Lung (tissue), 12 donors: ENCODE data around the gene AURKA. TPM values are rescaled to one million over a fixed set of nuclear protein-coding genes. Genes with fewer than 3 reads are reported as not detected.
"Not testable (repeated sequence)": the region's sequence is repeated elsewhere in the genome, so short reads cannot be mapped to it uniquely, and the experiment has no call there.

Experiments
- ATAC-seq: fragments of 200-7000 bp; cut with Tn5 transposase; one replicate; pipeline ENCODE4 v1.9.1; 2020; ENCODE audit warnings: moderate number of reproducible peaks; ENCODE audit not compliant: insufficient read depth, low FRiP score
- DNase-seq, 3 donors: peaks; one replicate each; pipeline ENCODE4 v3.0.0-alpha.2; 2013 to 2017
- H3K27ac ChIP-seq, 2 donors: one replicate each; pipeline ENCODE4 v1.5.1; 2013; ENCODE audit warnings: mild to moderate bottlenecking in 2 of 2, moderate library complexity in 2 of 2, control low read depth in 1 of 2, inconsistent platforms in 1 of 2, low read depth in 1 of 2, low read length in 1 of 2
- H3K27me3 ChIP-seq, 3 donors: one replicate each; pipeline ENCODE4 v1.5.1; 2013; ENCODE audit warnings: low read length in 2 of 3; ENCODE audit not compliant: control insufficient read depth in 3 of 3, insufficient read depth in 3 of 3
- H3K36me3 ChIP-seq, 4 donors: one replicate each; pipeline ENCODE4 v1.5.1; 2013; ENCODE audit warnings: low read length in 4 of 4, mild to moderate bottlenecking in 1 of 4, moderate library complexity in 1 of 4; ENCODE audit not compliant: control insufficient read depth in 4 of 4, insufficient read depth in 4 of 4
- H3K4me1 ChIP-seq, 5 donors: one replicate each; pipeline ENCODE4 v1.5.1; 2013; ENCODE audit warnings: low read length in 5 of 5, mild to moderate bottlenecking in 2 of 5, moderate library complexity in 1 of 5; ENCODE audit not compliant: control insufficient read depth in 5 of 5, insufficient read depth in 5 of 5
- H3K4me3 ChIP-seq: one replicate; pipeline ENCODE4 v1.5.1; 2013; ENCODE audit warnings: mild to moderate bottlenecking, control low read depth, moderate library complexity
- H3K9ac ChIP-seq, 2 donors: one replicate each; pipeline ENCODE4 v1.5.1; 2013; ENCODE audit warnings: low read length in 2 of 2, control low read depth in 1 of 2; ENCODE audit not compliant: insufficient read depth in 1 of 2
- H3K9me3 ChIP-seq, 4 donors: one replicate each; pipeline ENCODE4 v1.5.1; 2013; ENCODE audit warnings: low read length in 3 of 4, mild to moderate bottlenecking in 1 of 4, moderate library complexity in 1 of 4; ENCODE audit not compliant: control insufficient read depth in 4 of 4, insufficient read depth in 3 of 4
- WGBS, 2 donors: extraction: QIAGEN DNeasy Blood & Tissue Kit; methylation state at CpG; one replicate each; pipeline ENCODE4 v1.1.7; 2013; 5-methylcytosine and 5-hydroxymethylcytosine counted together
- polyA plus RNA-seq, 2 donors: library from polyadenylated mRNA; stranded (reverse); fragments of 200-250 nt; gene quantifications; one replicate each; pipeline ENCODE4 v1.2.1, GENCODE V29; 2013
- total RNA-seq, 2 donors: library from RNA; depleted of rRNA in 1 of 2; stranded (reverse); fragments of >200 nt in 1 of 2; gene quantifications; one replicate each; pipeline ENCODE4 v1.2.1, GENCODE V29; 2014 to 2021
- TF ChIP-seq, protein P1 (sequence below): IDR thresholded peaks from 2 replicates; pipeline ENCODE4 v1.5.1; 2012; ENCODE audit warnings: mild to moderate bottlenecking; ENCODE audit errors: control extremely low read depth, extremely low read depth
- donor health status: control.
- donor health status: control.
- donor health status: Bipolar disorder and iron deficiency.
- donor health status: healthy.
- donor health status: DM: yes; HTN: yes; CAD: no.

Gene AURKA
- total and polyA plus RNA-seq, 4 donors, result 1.5 to 6.2 (median 3.2) TPM

DNA sequence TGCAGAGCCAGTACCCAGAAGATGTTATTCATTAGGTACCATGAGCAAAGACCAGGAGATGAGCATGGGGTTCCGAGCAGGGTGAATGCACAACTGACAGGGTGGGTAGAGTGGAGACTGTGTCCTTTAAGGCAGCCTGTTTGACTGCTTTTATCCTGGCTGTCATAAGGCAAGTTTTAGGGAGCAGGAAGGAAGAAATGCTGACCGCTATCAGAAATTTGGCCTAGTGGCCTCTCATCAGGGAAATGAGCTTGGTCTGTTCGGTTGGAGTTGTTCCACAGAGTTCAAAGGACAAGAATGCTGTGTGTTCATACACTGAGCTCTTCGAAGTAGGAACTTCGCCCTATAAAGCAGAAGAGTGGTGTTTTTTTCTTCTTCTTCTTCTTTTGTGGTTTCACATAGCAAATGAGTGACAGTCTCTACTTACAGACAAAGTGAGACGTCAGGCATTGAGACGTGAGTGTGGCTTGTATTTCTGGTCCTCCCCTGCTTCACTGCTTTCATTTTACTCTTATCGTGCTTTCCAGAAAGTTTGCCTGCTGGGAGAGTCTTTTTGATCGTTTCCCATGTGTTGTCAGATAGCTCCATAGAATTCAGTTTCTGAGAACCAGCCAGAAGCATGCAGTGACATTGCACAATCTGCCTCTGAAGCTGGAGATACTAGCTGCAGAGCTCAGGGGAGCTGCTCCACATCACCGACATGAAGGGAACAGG lies 19.9 kb upstream of the AURKA start, which contains the start of gene CASS4:
TSS of gene CASS4 (plus strand) at position 502 of the 714 bp plus-strand sequence. CDS start at position 701, 199 bp downstream.
- TF ChIP-seq, protein P1, sequence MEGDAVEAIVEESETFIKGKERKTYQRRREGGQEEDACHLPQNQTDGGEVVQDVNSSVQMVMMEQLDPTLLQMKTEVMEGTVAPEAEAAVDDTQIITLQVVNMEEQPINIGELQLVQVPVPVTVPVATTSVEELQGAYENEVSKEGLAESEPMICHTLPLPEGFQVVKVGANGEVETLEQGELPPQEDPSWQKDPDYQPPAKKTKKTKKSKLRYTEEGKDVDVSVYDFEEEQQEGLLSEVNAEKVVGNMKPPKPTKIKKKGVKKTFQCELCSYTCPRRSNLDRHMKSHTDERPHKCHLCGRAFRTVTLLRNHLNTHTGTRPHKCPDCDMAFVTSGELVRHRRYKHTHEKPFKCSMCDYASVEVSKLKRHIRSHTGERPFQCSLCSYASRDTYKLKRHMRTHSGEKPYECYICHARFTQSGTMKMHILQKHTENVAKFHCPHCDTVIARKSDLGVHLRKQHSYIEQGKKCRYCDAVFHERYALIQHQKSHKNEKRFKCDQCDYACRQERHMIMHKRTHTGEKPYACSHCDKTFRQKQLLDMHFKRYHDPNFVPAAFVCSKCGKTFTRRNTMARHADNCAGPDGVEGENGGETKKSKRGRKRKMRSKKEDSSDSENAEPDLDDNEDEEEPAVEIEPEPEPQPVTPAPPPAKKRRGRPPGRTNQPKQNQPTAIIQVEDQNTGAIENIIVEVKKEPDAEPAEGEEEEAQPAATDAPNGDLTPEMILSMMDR, result no peak
- H3K27ac ChIP-seq, result peak within 1 kb of the TSS; percentile 51 to 93
- H3K27me3 ChIP-seq, result no peaks in the 10 kb centered on the region
- H3K4me3 ChIP-seq, result peak within 1 kb of the TSS; percentile 25
- H3K36me3 ChIP-seq, result peaks cover 0 to 16% (median 10%) of the 10 kb centered on the region in 4 donors
- ATAC-seq (peak; percentile 75), DNase-seq (peak; percentile 78 to 95 (median 94))
- peaks cover 0 to 55% (median 17%) of the 10 kb centered on the region in 5 donors for H3K4me1 ChIP-seq
- H3K9me3 ChIP-seq, result no peaks in the 10 kb centered on the region
- peak within 1 kb of the TSS in 1 of 2 donors; percentile 92 for H3K9ac ChIP-seq
- WGBS, 2 donors, result 25 to 46% methylated on average over 10 of the region's 10 CpGs

DNA sequence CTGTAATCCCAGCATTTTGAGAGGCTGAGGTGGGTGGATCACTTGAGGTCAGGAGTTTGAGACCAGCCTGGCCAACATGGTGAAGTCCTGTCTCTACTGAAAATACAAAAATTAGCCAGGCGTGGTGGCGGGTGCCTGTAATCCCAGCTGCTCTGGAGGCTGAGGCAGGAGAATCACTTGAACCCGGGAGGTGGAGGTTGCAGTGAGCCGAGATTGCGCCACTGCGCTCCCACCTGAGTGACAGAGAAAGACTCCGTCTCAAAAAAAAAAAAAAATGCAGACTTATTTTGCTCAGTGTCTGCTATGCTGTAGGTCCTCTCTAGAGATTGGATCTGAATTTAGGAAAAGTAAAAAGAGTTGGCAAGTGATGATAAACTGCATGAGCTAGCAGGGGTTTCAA lies 19.3 kb upstream of the AURKA start:
- not testable (repeated sequence) for H3K9me3 ChIP-seq, DNase-seq, ATAC-seq, H3K4me3 ChIP-seq, H3K27me3 ChIP-seq
- Histone ChIP-seq H3K27ac (peak overlapping the region; percentile 51 to 93), H3K36me3 (peaks cover 2 to 16% (median 12%) of the 10 kb centered on the region in 4 donors), H3K9ac (peak overlapping the region in 1 of 2 donors; percentile 92), H3K4me1 (peaks cover 0 to 55% (median 17%) of the 10 kb centered on the region in 5 donors)
- WGBS, 2 donors, result 83 to 89% methylated on average over 7 of the region's 7 CpGs

DNA sequence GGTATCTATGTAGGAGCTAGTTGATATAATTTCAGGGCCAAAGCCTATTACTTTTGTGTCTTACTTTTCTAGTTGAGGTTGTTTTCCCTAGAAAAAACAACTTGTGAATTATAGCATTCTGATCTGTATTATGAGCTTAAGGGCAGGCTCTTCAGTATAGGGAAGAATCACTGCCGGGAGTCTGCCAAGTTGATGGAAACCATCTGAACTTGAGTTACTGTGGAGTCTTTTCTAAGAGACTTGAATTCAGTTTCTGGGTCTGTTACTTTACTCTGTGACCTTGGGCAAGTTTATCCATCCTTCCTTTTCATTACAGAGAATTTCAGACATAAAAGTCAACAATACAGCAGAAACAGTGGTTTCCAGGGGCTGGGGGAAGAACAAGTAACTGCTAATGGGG lies 17.9 kb upstream of the AURKA start:
- Histone ChIP-seq H3K4me3 (no peak overlapping the region), H3K9me3 (no peaks in the 10 kb centered on the region), H3K36me3 (peaks cover 2 to 20% (median 16%) of the 10 kb centered on the region in 4 donors), H3K9ac (peak overlapping the region in 1 of 2 donors; percentile 6), H3K27me3 (no peaks in the 10 kb centered on the region), H3K27ac (no peak overlapping the region), H3K4me1 (peaks cover 0 to 47% (median 17%) of the 10 kb centered on the region in 5 donors)
- WGBS, 2 donors, result 79 to 80% methylated on average over 1 of the region's 1 CpG
- DNase-seq (peak; percentile 48 to 81 (median 80)), ATAC-seq (no peak)
- TF ChIP-seq, protein P1, result no peak

DNA sequence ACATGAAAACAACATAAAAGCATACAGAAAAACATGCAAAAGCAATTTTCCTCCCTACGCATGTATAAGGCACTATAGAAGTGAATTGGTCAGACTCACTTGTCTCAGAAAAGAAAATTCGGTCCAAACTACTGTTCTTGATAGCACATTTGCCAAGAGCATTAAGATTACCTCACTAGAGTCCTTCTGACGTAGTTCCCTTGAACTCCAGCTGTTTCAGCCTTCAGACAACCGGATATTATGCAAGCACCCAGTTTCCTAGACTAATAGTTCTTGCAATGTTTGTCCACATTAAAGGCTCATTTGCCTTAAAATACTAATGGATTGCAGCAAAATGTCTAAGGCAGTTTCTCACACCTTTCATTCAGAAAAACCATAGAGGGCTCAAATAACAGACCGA lies 17.5 kb upstream of the AURKA start:
- H3K9me3 ChIP-seq, result no peaks in the 10 kb centered on the region
- peak overlapping the region in 1 of 2 donors; percentile 6 for H3K9ac ChIP-seq
- 42 to 70% methylated on average over 5 of the region's 5 CpGs for WGBS, 2 donors
- H3K4me1 ChIP-seq, result peaks cover 0 to 47% (median 17%) of the 10 kb centered on the region in 5 donors
- H3K4me3 ChIP-seq, result no peak overlapping the region
- H3K27me3 ChIP-seq, result no peaks in the 10 kb centered on the region
- DNase-seq, result peak; percentile 69 to 94 (median 94)
- TF ChIP-seq, protein P1, result no peak
- H3K36me3 ChIP-seq, result peaks cover 2 to 20% (median 17%) of the 10 kb centered on the region in 4 donors
- H3K27ac ChIP-seq, result no peak overlapping the region
- ATAC-seq, result no peak
